AG09319 (cell line): ENCODE measurements around the gene UBE2D2.

Experiments used
- DNase-seq: peaks from one replicate; pipeline ENCODE4 v3.0.0-alpha.2; 2010; ENCODE audit warnings: low read depth; ENCODE audit errors: extremely low read depth
- TF ChIP-seq, protein P1 (sequence below): IDR thresholded peaks from 2 replicates; pipeline ENCODE4 v1.5.1; 2011; ENCODE audit warnings: low read depth, mild to moderate bottlenecking, inconsistent platforms, low read length, moderate library complexity

Gene UBE2D2

DNA sequence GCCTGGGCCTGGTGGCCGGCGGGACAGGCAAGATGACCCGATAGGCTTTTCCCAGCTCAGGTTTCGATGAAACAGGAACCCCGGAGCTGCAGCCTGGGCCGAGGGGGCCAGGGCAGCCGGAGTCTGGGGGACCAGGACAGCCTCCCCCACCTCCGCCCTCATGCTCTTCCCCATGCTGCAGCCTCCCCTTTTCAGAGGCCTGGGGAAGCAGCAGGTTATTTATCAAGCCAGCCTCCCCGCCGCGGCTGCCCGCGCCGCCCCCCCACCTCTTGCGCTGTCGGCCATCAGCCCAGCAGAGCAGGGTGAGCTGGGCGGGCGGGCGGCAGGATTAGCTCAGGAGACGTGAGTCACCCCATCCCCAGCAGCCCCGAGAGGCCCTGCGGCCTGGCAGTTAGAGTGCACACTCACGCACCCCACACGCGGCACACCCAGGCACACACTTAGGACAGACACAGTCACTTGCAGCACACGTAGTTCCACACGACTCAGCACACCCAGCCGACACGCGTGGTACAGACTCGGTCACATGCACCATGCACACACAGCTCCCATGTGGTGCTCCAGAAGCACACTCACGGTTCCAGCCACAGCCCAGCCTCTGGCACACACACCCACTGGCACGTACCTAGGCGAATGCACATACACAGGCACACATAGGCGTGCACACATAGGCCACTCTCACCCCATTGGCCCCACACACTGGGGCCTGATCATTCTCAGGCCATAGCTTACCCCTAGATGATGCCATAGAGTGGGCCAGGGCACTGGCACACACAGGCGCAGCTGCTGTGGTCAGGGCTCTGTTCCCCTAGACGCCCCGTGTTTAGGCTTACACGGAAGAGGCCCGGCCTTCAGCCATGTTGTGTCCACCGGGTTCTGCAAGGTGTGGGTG, 100.0 kb downstream of the UBE2D2 start:
- peak; percentile 84 for DNase-seq
- TF ChIP-seq, protein P1, sequence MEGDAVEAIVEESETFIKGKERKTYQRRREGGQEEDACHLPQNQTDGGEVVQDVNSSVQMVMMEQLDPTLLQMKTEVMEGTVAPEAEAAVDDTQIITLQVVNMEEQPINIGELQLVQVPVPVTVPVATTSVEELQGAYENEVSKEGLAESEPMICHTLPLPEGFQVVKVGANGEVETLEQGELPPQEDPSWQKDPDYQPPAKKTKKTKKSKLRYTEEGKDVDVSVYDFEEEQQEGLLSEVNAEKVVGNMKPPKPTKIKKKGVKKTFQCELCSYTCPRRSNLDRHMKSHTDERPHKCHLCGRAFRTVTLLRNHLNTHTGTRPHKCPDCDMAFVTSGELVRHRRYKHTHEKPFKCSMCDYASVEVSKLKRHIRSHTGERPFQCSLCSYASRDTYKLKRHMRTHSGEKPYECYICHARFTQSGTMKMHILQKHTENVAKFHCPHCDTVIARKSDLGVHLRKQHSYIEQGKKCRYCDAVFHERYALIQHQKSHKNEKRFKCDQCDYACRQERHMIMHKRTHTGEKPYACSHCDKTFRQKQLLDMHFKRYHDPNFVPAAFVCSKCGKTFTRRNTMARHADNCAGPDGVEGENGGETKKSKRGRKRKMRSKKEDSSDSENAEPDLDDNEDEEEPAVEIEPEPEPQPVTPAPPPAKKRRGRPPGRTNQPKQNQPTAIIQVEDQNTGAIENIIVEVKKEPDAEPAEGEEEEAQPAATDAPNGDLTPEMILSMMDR, result no peak

DNA sequence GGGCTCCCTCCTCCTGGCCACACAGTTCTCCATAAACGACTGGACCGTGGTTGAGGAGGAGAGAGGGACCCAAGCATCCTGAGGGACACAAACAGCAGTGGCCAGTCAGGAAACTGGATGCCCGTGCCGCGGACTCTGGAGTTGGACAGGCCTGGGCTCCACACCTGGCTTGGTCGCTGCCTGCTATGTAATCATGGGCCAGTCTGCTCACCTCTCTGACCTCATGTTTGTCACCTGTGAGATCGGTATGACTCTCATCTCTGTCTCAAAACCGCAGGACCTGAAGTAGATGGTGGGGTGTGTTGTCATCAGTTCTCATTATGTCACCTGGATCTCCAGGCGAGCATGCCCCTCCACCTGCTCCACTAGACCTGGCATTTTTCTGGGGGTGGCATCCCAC, 101.5 kb downstream of the UBE2D2 start:
- no peak for DNase-seq
- TF ChIP-seq, protein P1, result no peak

DNA sequence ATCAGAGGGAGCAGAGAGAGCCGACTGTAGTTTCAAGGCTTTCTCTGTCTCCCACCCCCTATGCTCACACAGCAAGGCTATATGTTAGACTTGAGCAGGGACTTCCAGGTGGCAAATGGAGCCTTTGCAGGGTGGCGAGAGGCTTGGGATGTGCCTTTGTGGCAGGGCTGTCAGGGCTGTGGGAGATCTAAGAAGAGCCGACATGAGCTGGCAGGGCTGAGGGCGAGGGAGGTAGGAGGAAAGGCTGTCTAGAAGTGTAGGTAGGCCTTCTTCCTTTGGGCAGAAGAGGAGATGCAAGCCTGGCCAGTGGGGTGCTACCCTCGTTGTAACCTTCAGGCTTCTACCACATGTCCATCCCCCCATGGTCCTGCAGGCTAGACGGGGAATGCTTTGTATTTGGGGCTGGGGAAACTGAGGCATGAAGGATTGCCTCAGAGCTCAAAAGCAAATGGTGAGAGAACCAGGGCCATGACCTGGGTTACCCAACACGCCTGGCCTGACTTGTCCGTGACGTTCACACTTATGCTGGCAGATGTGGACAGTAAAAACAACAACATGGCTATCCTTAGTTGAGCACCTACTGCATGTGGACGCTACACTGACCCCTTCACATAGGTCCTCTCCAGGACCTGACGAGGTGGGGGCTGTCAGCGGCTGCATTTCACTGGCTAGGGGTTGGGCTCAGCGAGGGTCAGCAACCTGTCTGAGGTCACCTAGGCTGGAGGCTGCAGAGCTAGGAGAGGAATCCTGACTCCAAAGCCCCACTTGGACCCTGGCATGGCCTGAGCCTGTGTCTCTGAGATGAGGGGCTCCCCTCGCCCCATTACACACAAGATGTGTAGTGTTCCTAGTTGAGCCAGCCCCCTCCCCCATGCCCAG, 102.3 kb downstream of the UBE2D2 start:
- TF ChIP-seq, protein P1, result no peak

DNA sequence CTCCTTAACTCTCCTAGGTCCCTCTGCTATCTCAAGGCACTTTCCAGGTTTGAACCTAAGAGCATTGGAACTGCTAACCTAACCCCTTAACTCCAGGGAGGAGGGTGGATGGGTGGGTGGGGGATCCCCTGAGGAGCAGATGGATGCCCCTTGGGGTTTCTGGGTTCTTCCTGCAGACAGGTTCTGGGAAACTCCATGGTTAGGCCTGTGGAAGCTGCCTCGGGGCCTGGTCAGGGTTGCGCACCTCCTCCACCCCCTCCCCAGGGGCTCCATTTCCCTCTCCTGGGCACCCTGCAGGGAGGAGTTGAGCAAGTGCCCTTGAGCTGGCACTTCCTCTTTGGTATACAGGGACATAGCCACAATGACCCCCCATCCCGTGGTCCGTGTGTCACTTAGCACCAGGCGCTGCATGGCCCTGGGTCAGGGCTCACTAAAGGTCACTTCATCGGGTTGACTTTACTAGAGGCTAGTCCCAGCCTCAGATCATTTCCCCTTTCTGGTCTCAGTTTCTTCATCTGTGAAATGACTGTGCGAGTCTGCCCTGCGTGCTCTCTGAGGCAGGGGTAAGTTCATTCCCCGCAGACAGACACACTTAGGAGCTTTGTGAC, 103.1 kb downstream of the UBE2D2 start:
- DNase-seq, result no peak

More for the DNA sequence above, 102.3 kb downstream of the UBE2D2 start:
- no peak for DNase-seq

DNA sequence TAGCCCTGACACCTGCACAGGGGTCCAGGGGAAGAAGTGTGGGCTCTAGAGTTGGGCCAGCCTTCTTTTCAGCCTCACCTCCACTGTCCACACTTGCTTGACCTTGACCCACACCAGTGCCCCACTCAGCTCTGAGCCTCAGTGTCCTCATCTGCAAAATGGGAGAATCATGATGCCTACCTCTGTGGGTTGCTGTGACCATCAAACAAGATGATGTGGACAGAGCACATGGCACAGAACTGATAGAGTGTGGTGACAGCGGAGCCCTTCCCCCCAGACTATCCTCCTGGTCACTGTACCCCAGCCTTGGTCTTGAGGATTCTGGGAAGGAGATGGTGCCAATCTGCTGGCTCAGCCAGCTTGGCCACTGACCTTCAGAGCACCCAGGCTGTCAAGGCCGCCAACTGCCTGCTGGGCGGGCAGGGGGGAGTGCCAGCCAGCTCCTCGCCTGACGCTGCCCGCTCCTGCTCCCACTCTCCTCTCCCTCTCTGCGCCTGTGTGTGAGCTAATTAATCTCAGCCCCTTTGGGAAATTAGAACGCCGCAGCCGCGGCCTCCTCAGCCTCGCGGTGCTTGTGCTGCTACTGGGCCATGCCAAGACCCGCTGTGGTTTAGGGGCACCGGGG, 103.7 kb downstream of the UBE2D2 start:
- TF ChIP-seq, protein P1, result no peak
- DNase-seq, result no peak

More for the DNA sequence above, 103.1 kb downstream of the UBE2D2 start:
- TF ChIP-seq, protein P1, result no peak

DNA sequence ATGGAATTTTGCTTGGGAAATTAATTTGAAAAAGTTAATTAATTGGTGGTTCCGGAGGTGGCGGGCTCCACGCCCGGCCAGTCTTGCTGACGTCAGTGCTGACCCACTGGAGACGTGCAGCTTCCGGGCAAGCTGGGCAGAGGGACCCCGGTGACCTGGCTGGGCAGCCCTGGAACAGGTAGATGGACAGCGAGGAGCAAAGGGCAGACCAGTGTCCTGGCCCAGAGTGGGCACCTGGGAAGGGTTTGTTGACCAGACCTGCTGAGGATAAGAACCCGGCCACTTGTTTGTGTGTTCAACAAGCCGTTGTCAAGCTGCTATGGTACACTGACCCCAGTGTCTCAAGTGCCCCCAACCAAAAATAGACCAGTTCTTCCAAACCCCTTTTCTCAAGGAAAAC, 104.5 kb downstream of the UBE2D2 start:
- TF ChIP-seq, protein P1, result no peak
- no peak for DNase-seq
